ENCODE results near the gene OR10A6.

OR10A6 gene

DNA sequence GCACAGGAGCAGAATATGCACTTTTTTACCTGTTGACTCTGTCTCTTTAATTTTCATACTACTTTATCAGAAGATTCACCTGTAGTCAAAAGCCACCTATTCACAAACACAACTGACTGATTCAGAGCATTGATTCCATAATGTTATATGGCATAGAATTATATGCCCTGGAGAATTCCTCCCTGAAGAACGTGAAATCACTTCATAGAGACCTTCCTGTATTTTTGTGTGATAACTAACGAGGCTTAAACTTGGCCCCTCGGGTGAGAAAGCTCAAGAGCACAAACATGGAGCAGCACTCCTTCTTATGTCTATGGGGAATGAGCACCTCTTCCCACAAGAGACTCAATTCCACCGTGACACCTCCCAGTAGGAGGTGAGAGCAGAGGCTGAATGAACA, at the start of gene OR10A6:
TSS of gene OR10A6 (minus strand) at position 101 of the 400 bp plus-strand sequence. CDS start 2,606 bp downstream, outside the sequence.
- DNase-seq, result no peak

DNA sequence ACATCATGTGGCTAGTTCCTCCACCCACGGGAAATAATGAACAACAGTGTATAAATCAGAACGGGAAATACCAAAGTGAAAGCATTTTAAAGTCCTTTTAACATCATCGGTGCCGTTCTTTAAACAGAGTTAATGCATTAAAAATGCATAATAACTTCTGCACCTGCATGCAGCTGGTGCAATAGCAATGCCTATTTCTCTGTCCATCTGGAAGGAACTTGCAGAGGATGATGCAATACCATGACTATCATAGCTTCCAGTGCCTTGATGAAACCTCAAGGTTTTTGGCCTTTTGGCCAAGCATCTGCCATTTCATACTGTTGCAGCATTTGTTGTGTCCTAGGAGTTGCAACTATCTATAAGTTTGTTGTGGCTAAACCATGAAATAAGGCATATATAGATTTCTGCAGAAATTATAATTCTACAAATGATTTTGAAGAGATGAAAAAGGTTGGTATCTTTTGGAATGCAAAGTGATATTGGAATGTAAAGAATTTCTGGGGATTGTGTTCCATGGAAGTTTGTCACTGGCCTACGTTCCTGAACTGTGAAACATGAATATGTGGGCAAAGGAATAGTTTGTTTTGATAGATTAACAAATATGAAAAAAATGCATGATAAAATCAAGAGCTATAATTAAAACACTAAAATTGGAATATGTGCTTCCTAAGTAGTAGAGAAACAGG, 46.3 kb upstream of the OR10A6 start:
- DNase-seq, result peak; percentile 1

DNA sequence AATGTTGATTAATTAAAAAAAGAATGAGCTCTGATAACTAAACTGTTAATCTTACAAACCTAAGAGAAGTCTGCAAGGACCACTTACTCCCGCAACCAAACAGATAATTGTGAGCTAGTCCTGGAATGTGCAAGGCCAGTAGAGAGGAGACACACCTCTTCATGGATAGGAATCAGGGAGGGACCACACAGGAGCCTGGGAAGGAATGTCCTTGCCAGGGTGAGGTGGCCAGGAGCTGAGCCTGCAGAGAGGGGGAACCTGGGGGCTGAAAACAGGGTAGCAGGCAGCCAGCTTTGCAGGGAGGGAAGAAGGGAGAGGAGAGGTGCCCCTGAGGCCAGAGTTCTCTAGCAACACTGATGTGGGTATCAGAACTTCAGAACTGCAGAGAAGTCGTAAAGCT, 43.6 kb upstream of the OR10A6 start:
- no peak for DNase-seq

- DNase-seq, result no peak
These were observed 41.9 kb upstream of the OR10A6 start for GRCh38 chr11:7973011-7973410.

- no peak for DNase-seq
These were observed 40.8 kb upstream of the OR10A6 start for GRCh38 chr11:7971846-7972245.

GRCh38 chr11:7969756-7970646, 38.9 kb upstream of the OR10A6 start:
- no peak for DNase-seq

- no peak for DNase-seq
These were observed 37.6 kb upstream of the OR10A6 start for GRCh38 chr11:7968686-7969085.

GRCh38 chr11:7967826-7968225, 36.8 kb upstream of the OR10A6 start:
- no peak for DNase-seq

DNA sequence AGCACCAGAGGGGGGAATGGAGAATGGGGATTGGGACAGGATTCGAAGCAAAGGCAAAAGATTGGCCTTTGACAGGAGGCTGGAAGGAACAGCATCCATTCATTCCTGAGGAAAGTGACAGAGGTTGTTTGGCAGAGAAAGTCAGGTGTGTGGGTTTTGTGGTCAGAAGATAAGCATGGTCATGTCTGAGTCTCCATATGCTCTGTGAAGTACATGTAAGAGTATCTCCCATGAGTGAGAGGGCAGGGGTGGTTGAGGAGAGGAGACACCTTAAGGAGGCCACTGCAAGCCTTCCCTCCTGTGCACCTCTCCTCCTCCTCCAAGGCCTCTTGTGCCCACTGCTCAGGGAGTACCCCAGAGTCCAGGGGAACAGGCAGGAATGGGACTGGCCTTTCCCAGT, 36.0 kb upstream of the OR10A6 start:
- no peak for DNase-seq

DNA sequence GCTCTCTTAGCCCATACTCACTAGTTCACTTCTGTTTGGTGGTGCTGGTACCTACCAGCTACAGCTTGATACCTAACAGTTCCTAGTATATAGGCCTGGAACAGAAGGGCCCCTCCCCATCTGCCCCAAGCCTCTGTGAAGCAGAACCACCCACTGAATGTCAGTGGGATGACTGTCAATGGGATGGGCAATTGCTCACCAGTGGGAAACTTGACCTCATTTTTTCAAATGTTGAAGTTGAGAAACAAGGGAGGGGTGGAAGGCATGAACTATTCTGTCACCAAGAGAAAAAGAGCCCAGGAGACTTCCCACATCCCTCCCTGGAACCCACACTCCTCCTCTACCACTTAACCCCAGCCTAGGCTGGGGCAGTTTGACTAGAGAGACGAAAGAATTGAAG, 34.3 kb upstream of the OR10A6 start, which contains the start of gene NLRP10:
TSS of gene NLRP10 (minus strand) at position 62 of the 400 bp plus-strand sequence. CDS start 1,952 bp downstream, outside the sequence.
- DNase-seq, result no peak

GRCh38 chr11:7964873-7965272, 33.8 kb upstream of the OR10A6 start:
- no peak for DNase-seq

DNA sequence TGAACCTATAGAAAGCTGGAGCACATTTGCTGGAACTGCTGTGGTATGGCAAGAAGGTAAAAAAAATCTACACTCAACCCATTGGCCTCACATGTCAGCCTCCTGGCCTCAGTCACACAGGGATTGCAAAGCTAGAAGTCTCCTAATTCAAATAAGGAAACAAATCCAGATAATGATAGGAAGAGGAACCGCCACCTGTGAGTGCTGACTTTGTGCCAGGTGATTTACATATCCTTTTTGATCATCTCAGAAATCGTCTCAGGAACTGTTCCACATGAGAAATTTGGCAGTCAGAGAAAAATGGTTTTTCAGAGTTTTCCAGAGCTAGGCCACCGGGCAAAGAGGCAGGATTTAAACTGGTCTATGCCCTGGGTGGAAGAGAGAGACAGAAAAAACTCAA, 33.2 kb upstream of the OR10A6 start:
- DNase-seq, result no peak

DNA sequence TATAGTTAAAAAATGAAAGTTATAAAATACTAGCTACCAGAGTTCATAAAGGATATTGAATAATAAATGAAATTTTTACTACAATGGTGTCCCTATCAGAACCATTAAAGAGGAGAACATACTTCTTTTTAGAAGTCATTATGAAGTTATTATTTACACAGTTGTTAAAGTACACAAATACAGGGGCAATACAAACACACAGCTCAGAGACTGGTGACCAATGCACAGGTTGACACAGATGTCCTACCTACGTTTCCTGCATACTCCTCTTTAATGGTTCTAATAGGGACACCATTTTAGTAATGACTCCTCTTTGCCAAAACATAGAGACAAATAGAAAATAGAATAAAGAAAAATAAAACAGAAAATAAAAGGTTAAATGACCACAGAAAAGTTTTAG, 24.1 kb upstream of the OR10A6 start:
- no peak for DNase-seq

DNA sequence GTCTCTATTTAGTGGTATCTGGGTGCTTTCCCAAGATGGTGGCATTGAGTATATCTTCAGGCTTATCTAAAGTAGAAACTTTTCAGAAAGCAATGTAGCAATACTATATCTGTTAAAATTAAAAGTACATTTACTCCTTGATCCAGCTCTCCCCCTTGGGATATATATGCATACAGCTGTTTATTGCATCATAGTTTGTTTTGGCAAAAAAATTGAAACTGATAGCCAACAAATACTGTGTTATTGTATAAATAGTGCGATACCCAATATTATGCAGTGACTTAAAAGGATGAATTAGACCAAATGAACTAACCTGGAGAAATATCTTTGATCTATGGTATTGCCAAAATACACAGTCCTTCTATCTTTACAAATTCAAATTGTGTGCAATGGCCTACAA, 18.9 kb upstream of the OR10A6 start:
- DNase-seq, result no peak

GRCh38 chr11:7944123-7944522, 13.1 kb upstream of the OR10A6 start:
- no peak for DNase-seq

DNA sequence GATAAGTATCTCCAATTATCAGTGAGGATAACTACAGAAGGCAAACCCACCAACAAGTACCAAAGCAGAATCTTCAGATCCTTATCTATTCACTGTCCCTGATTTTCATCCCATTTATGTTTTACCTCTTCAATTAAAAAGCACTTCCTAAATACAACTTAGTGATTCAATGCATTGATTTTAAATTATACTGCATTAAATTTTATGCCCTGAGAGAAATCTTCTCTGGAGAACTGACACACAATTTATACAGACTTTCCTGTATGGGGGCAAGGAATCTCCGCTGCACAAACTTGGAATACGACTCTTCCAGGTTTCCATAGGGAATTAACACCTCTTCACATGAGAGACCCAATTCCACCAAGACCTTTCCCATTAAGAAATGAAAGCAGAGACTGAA, 10.5 kb upstream of the OR10A6 start, which contains the start of gene OR10A3:
TSS of gene OR10A3 (minus strand) at position 101 of the 400 bp plus-strand sequence. CDS start 2,188 bp downstream, outside the sequence.
- no peak for DNase-seq

DNA sequence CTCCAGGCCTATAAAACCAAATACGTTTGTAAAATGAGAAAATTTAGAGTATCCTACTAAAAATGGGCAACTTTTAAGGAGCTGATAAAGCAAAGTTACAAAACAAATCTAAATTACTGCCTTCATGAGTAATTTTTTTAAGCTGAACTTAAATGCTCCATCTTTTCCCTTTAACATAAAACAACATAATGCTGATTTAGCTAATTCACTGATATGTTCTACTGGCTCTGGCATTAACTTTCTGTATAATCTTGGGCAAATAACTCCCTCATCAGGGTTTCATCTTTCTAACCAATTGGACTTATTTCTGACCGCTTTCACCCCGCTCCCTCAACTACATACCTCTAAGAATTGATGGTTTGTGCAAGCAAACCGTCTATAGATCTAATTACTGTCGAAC, 10.1 kb upstream of the OR10A6 start:
- DNase-seq, result no peak

- DNase-seq, result no peak
These were observed 5.5 kb upstream of the OR10A6 start for GRCh38 chr11:7936615-7937014.

DNA sequence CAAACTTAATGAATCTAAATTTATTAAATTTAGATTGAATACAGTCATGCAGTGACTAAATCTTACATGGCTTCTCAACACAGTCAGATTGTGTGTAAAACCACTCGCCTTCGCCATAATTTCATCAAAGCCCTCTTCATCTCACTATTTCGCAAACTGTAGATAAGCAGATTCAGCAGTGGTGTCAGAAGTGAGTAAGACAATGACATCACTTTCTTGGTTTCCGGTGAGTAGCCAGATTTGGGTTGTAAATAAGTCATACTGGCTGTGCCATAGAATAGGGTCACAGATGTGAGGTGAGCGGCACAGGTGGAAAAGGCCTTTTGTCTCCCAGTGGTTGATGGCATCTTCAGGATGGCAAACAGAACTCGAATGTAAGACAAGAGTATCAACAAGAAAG, 3.4 kb downstream of the OR10A6 start:
- no peak for DNase-seq

DNA sequence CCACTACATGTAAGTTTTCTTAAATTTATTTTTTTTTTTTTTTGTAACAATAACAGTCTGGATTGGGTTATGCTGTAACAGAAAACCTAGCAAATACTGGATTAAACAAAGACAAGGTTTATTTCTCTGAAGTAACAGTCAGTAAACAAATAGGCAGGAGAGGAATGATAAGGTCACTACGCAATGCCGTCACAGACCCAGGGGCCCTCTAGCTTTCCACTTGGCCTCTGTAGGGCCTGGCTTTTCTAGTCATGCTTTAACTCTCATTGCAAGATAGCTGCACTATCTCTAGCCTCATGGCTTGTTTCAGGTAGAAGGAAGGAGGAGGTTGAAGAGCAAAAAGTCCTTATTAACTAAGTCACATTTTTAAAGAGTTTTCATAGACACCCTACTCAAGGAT, 6.5 kb downstream of the OR10A6 start:
- no peak for DNase-seq

DNA sequence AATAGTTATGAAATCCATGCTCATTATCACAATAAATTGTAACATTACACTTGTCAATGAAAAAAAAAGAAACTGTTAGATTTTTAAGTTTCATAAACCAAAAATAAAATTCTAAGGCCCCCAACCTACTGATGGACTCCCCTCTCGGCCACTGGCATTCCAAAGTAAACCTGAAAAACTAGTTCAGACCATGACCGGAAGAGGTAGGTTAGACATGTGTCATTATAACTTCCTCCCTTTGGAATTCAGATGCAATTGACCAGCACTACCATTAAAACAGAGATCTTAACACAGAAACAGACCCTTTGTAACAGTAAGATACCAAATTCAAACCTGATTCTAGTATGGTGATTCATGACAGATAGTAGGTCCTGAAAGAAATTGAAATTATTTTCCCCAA, 12.9 kb downstream of the OR10A6 start:
- DNase-seq, result no peak

DNA sequence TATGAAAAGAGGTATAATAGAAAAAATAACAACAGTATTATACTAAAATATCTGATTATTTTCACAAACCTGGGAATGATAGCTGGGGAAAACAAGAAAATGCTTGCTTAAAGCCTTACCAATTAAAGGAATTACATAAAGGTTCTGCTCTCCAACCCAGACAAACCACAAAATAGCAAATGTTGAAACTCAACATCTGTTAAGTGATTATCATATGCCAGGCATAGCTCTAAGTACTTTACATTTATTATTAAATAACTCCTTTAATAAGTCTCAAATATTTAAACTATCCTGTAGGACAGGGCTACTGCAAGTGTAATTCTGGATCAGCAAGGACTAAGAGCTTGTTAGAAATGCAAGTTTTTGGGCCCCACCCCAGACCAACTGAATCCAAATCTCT, 20.1 kb downstream of the OR10A6 start:
- no peak for DNase-seq

DNA sequence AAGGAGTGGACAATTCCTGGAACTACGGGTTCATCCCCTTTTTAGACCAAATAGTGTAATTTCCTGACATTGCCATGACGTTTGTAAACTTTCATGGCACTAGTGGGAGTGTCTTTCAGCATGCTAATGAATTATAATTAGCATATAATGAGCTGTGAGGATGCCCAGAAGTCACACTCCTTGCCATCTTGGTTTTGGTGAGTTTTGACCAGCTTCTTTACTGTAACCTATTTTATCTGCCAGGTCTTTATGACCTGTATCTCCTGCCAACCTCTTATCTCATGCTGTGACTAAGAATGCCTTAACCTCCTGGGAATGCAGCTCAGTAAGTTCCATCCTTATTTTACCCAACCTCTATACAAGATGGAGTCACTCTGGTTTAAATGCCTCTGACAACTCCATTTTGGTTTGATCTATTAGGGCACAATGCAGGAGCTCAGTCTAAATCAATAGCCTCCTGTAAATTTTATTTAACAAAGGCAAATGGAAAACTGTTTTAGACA, 20.7 kb downstream of the OR10A6 start:
- DNase-seq, result no peak
